Measurements from ENCODE around the gene SPCS3.

DNA sequence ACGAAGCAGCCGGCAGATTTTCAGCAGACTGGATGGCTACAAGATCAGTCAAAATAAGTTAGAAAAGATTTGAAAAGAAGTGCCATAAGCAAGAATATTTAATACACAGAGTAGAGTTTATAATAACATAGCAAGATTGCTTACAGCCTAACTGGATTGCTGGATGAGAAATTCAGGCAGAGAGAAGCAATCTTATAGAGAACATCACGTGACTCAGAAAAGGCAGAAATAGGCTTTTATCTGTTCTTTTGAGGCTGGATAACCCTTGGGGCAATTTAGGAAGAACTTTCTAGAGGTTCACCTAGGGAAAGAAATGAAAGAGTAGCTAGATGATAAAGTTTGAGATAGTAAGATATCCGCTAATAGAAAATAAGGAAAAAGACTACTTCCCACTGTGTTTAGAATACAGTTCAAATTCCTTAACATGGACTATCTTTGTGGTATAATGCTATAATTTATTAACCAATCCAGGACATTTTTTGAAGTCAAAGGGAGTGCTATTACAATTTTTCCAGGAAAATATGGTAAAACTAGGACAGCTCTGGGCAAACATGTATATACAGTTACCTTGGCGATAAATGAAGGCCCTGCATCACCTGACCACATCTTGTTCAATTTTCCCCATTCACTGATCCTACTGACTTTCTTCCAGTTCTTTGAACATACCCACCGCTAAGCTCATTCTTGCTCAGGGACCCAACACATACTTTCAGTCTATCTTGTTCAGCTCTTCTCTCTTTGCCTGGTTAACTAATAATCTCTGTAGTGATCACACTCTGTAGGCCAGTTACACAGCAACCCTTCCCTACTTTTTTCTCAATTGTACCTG is 12.7 kb upstream of the SPCS3 start:
- TF ChIP-seq POLR2AphosphoS5 (IDR thresholded peaks at IDR 0.05) = no peak
- TF ChIP-seq POLR2A (IDR thresholded peaks at IDR 0.05) = no peak
- TF ChIP-seq, protein P1, sequence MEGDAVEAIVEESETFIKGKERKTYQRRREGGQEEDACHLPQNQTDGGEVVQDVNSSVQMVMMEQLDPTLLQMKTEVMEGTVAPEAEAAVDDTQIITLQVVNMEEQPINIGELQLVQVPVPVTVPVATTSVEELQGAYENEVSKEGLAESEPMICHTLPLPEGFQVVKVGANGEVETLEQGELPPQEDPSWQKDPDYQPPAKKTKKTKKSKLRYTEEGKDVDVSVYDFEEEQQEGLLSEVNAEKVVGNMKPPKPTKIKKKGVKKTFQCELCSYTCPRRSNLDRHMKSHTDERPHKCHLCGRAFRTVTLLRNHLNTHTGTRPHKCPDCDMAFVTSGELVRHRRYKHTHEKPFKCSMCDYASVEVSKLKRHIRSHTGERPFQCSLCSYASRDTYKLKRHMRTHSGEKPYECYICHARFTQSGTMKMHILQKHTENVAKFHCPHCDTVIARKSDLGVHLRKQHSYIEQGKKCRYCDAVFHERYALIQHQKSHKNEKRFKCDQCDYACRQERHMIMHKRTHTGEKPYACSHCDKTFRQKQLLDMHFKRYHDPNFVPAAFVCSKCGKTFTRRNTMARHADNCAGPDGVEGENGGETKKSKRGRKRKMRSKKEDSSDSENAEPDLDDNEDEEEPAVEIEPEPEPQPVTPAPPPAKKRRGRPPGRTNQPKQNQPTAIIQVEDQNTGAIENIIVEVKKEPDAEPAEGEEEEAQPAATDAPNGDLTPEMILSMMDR (IDR thresholded peaks at IDR 0.05) = no peak
